GM12874 (cell line): ENCODE results near the gene GNPTAB.

Source experiments
- TF ChIP-seq, protein P1 (sequence below): IDR thresholded peaks from 2 replicates; pipeline ENCODE4 v1.5.1; 2011; ENCODE audit warnings: low read depth, mild to moderate bottlenecking, control low read depth, low read length, moderate library complexity; ENCODE audit not compliant: insufficient read depth

GNPTAB gene

GRCh38 chr12:101870925-101871324, 40.2 kb upstream of the GNPTAB start:
- TF ChIP-seq, protein P1, sequence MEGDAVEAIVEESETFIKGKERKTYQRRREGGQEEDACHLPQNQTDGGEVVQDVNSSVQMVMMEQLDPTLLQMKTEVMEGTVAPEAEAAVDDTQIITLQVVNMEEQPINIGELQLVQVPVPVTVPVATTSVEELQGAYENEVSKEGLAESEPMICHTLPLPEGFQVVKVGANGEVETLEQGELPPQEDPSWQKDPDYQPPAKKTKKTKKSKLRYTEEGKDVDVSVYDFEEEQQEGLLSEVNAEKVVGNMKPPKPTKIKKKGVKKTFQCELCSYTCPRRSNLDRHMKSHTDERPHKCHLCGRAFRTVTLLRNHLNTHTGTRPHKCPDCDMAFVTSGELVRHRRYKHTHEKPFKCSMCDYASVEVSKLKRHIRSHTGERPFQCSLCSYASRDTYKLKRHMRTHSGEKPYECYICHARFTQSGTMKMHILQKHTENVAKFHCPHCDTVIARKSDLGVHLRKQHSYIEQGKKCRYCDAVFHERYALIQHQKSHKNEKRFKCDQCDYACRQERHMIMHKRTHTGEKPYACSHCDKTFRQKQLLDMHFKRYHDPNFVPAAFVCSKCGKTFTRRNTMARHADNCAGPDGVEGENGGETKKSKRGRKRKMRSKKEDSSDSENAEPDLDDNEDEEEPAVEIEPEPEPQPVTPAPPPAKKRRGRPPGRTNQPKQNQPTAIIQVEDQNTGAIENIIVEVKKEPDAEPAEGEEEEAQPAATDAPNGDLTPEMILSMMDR: no peak

- TF ChIP-seq, protein P1: no peak
These were observed 36.0 kb upstream of the GNPTAB start for GRCh38 chr12:101866615-101867373.

GRCh38 chr12:101863981-101864380, 33.2 kb upstream of the GNPTAB start:
- TF ChIP-seq, protein P1: no peak

GRCh38 chr12:101862245-101862644, 31.5 kb upstream of the GNPTAB start:
- TF ChIP-seq, protein P1: no peak

DNA sequence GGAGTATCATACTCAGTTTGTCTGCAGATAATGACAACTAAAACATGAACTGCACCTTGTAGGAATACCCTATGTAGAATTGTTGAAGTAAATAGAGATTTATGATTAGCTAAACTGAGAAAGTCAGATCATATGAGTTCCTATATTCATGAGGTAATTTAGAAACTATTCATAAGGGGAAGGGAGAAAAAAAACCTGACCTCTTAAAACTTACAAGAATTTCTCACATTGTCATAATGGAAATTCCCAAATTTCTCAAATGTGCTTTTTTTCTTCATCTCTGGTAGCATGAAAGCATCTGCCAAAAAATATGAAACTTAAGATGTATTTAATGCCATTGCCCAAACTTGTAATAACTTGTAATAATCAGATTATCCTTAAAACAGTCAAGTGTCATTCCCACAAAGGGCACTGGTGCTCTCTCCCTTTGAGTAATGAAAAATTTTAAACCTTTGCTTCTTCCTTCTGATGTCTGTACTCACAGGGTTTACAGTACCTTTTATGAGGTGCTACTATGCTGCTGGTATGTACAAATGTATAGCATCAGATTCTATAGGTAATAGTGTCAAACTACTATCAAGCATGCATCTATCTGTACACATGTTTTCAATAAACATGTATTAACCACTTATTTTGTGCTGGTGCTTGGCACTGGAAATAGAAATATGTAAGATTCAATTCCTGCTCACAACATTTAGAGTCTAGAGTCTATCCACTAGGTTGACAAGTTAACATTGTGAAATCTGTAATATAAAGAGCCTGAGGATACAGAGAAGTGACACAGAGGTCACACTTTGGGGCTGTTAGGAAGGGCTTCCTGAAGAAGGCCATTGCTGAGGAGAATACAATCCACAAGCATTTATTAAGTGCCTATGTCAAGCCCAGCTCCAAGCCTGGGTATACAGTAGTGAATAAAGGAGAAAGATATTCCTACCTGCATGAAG, 29.2 kb upstream of the GNPTAB start:
- TF ChIP-seq, protein P1: no peak

DNA sequence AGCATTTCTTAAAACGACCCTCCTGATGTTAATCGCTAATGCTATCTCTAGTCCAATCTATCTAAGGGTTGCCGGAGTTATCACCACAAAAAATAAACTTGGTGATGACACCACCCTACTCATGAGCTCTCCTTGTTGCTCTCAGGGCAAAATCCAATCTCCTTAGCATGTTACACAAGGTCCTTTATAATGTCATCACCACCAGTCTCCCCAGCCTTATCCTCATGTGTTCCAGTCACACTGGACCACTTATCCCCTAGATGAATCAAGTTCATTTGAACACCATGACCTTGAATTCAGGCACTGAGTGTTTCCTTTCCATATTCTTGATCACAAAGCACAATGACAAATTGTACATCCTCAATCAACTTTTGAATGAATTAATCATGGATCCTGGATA, 27.6 kb upstream of the GNPTAB start:
- TF ChIP-seq, protein P1: no peak

DNA sequence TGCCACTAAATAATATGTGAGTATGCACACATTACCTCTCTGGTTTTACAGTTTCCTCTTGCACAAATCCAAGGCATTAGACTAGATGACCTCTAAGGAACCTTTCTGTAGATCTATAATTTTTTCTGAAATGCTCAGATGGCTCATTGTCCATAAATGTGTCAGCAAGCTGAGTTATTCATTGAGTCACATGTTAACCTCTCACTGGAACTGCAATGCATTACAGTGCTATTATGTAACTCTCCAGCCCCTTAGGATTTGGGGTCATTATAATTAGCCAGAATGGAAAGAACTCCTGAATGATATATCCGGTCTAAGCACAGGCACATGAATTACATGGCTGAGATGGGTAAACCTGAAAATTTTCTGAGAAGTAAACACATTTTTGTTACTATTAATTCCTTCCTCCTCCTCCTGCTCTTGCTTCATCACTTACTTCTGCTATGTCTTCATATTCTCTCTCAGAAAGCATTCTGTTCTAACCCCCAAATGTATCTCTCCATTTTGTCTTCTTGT, 26.3 kb upstream of the GNPTAB start:
- TF ChIP-seq, protein P1: no peak
